OCI-LY3 (cell line): ENCODE results near the gene MEPE.

Experiments used
- H2AFZ ChIP-seq: fragments of 200-600, 300-600 bp; shearing (Covaris generic); 2 replicates; pipeline ENCODE4 v1.6.0; 2014; ENCODE audit warnings: antibody characterized with exemption, low read depth, low read length
- H3K27ac ChIP-seq: fragments of 200-600, 300-600 bp; sonication (generic); 2 replicates; pipeline ENCODE4 v1.5.1; 2014; ENCODE audit warnings: mild to moderate bottlenecking, low read length, moderate library complexity, mixed read lengths
- H3K27me3 ChIP-seq: fragments of 200-600, 300-600 bp; sonication (generic); 2 replicates; pipeline ENCODE4 v1.6.1; 2014; ENCODE audit warnings: low read depth, low read length, mixed read lengths
- H3K36me3 ChIP-seq: fragments of 200-600, 300-600 bp; sonication (generic); replicated peaks from 2 replicates; pipeline ENCODE3; 2014; ENCODE audit warnings: low read depth, low read length, mixed read lengths
- H3K4me1 ChIP-seq: fragments of 300-600, 200-600 bp; sonication (generic); 2 replicates; pipeline ENCODE4 v1.6.1; 2014; ENCODE audit warnings: low read length, mixed read lengths
- H3K4me2 ChIP-seq: fragments of 200-600, 300-600 bp; sonication (generic); 2 replicates; pipeline ENCODE4 v1.6.1; 2014; ENCODE audit warnings: low read length, mixed read lengths
- H3K4me3 ChIP-seq: fragments of 300-600, 200-600 bp; sonication (generic); 2 replicates; pipeline ENCODE4 v1.5.1; 2014; ENCODE audit warnings: antibody characterized with exemption, mild to moderate bottlenecking, low read length, moderate library complexity
- H3K79me2 ChIP-seq: fragments of 300-600, 200-600 bp; shearing (Covaris generic); 2 replicates; pipeline ENCODE4 v1.6.1; 2014; ENCODE audit warnings: mild to moderate bottlenecking, low read length, mixed read lengths
- H3K9ac ChIP-seq: fragments of 300-600, 200-600 bp; shearing (Covaris generic); 2 replicates; pipeline ENCODE4 v1.6.0; 2014; ENCODE audit warnings: mild to moderate bottlenecking, low read length, moderate library complexity
- H3K9me3 ChIP-seq: fragments of 200-600, 300-600 bp; shearing (Covaris generic); 2 replicates; pipeline ENCODE4 v1.6.1; 2014; ENCODE audit warnings: low read length, mixed read lengths; ENCODE audit not compliant: insufficient read depth
- H4K20me1 ChIP-seq: fragments of 200-600, 300-600 bp; sonication (generic); 2 replicates; pipeline ENCODE4 v1.6.1; 2016; ENCODE audit warnings: low read length, mixed read lengths; ENCODE audit not compliant: insufficient read depth
- CTCF ChIP-seq: fragments of 200-600, 300-600 bp; sonication (generic); IDR thresholded peaks from 2 replicates; pipeline ENCODE4 v1.5.1; 2014; ENCODE audit warnings: antibody characterized with exemption, low read length, low read depth
- EZH2phosphoT487 ChIP-seq: fragments of 200-600 bp; shearing (Covaris generic); IDR thresholded peaks from 2 replicates; pipeline ENCODE4 v1.6.1; 2018; ENCODE audit warnings: antibody characterized with exemption, mixed run types, low read depth

MEPE gene

GRCh38 chr4:87872028-87872427 is 39.3 kb downstream of the MEPE start:
- no peak overlapping the region for H3K9ac ChIP-seq
- H4K20me1 ChIP-seq: no peaks in the 10 kb centered on the region
- H2AFZ ChIP-seq: no peak overlapping the region
- H3K27me3 ChIP-seq: peaks cover 10% of the 10 kb centered on the region
- no peaks in the 10 kb centered on the region for H3K9me3 ChIP-seq
- TF ChIP-seq CTCF (no peak), EZH2phosphoT487 (no peak)
- no peaks in the 10 kb centered on the region for H3K4me1 ChIP-seq
- H3K27ac ChIP-seq: no peak overlapping the region
- no peaks in the 10 kb centered on the region for H3K79me2 ChIP-seq
- no peaks in the 10 kb centered on the region for H3K36me3 ChIP-seq
- H3K4me2 ChIP-seq: no peak overlapping the region
- H3K4me3 ChIP-seq: no peak overlapping the region

- Histone ChIP-seq H3K9me3 (no peaks in the 10 kb centered on the region), H2AFZ (no peak overlapping the region), H3K9ac (no peak overlapping the region), H3K4me3 (no peak overlapping the region), H3K4me1 (no peaks in the 10 kb centered on the region), H3K79me2 (no peaks in the 10 kb centered on the region), H3K27ac (no peak overlapping the region), H3K36me3 (no peaks in the 10 kb centered on the region), H3K27me3 (no peaks in the 10 kb centered on the region), H3K4me2 (no peak overlapping the region), H4K20me1 (no peaks in the 10 kb centered on the region)
- TF ChIP-seq CTCF: no peak
- no peak for TF ChIP-seq EZH2phosphoT487
Observed at GRCh38 chr4:87875191-87875590, 42.4 kb downstream of the MEPE start.

- H3K4me1 ChIP-seq: no peaks in the 10 kb centered on the region
- H3K79me2 ChIP-seq: no peaks in the 10 kb centered on the region
- no peak overlapping the region for H3K27ac ChIP-seq
- no peak overlapping the region for H3K9ac ChIP-seq
- H3K36me3 ChIP-seq: no peaks in the 10 kb centered on the region
- no peak overlapping the region for H3K4me3 ChIP-seq
- TF ChIP-seq CTCF: no peak
- no peak for TF ChIP-seq EZH2phosphoT487
- H4K20me1 ChIP-seq: no peaks in the 10 kb centered on the region
- H3K9me3 ChIP-seq: no peaks in the 10 kb centered on the region
- H2AFZ ChIP-seq: no peak overlapping the region
- no peak overlapping the region for H3K4me2 ChIP-seq
- H3K27me3 ChIP-seq: no peaks in the 10 kb centered on the region
Observed at GRCh38 chr4:87880106-87880505, 47.3 kb downstream of the MEPE start.

GRCh38 chr4:87881115-87881514 is 48.3 kb downstream of the MEPE start:
- Histone ChIP-seq H3K79me2 (no peaks in the 10 kb centered on the region), H4K20me1 (no peaks in the 10 kb centered on the region), H3K27ac (no peak overlapping the region), H3K9me3 (no peaks in the 10 kb centered on the region), H3K27me3 (no peaks in the 10 kb centered on the region), H3K36me3 (no peaks in the 10 kb centered on the region), H3K4me1 (no peaks in the 10 kb centered on the region), H3K4me2 (no peak overlapping the region), H3K4me3 (no peak overlapping the region), H2AFZ (no peak overlapping the region), H3K9ac (no peak overlapping the region)
- TF ChIP-seq EZH2phosphoT487 (no peak), CTCF (no peak)
